Measurements from ENCODE around the gene DIDO1.

DIDO1 gene

GRCh38 chr20:62843656-62844055 is 82.6 kb downstream of the DIDO1 start:
- Mint-ChIP-seq H3K27me3 (no peaks in the 10 kb centered on the region), H3K9me3 (no peaks in the 10 kb centered on the region), H3K36me3 (peaks cover 10 to 28% of the 10 kb centered on the region in 2 donors), H3K4me1 (peaks cover 2 to 7% of the 10 kb centered on the region in 2 donors), H3K4me3 (no peak overlapping the region), H3K27ac (no peak overlapping the region)
- DNase-seq, result no peak
- ATAC-seq (replicated peaks), result no peak

GRCh38 chr20:62841705-62842212 is 84.5 kb downstream of the DIDO1 start:
- Mint-ChIP-seq H3K9me3 (no peaks in the 10 kb centered on the region), H3K27ac (no peak overlapping the region), H3K4me3 (no peak overlapping the region), H3K36me3 (peaks cover 4 to 23% of the 10 kb centered on the region in 2 donors), H3K27me3 (no peaks in the 10 kb centered on the region), H3K4me1 (peaks cover 6 to 21% of the 10 kb centered on the region in 2 donors)
- DNase-seq, result no peak
- ATAC-seq (replicated peaks), result no peak

- DNase-seq (no peak), ATAC-seq (replicated peaks) (no peak)
- H3K27me3 Mint-ChIP-seq, result no peaks in the 10 kb centered on the region
Measured at GRCh38 chr20:62840244-62841197, 85.8 kb downstream of the DIDO1 start.

GRCh38 chr20:62839816-62840215 is 86.5 kb downstream of the DIDO1 start:
- Mint-ChIP-seq H3K27ac (no peak overlapping the region), H3K27me3 (no peaks in the 10 kb centered on the region), H3K4me3 (no peak overlapping the region), H3K4me1 (peaks cover 6 to 21% of the 10 kb centered on the region in 2 donors), H3K9me3 (no peaks in the 10 kb centered on the region), H3K36me3 (peaks cover 4 to 7% of the 10 kb centered on the region in 2 donors)
- no peak for DNase-seq
- no peak for ATAC-seq (replicated peaks)

More at GRCh38 chr20:62840244-62841197, 85.8 kb downstream of the DIDO1 start:
- no peak overlapping the region for H3K27ac Mint-ChIP-seq
- no peaks in the 10 kb centered on the region for H3K9me3 Mint-ChIP-seq
- peaks cover 6 to 21% of the 10 kb centered on the region in 2 donors for H3K4me1 Mint-ChIP-seq
- no peak overlapping the region for H3K4me3 Mint-ChIP-seq
- H3K36me3 Mint-ChIP-seq, result peaks cover 4 to 13% of the 10 kb centered on the region in 2 donors

- DNase-seq, result no peak
- H3K36me3 Mint-ChIP-seq, result peaks cover 4 to 7% of the 10 kb centered on the region in 2 donors
- peak overlapping the region; percentile 31 for H3K27ac Mint-ChIP-seq
- peaks cover 6 to 21% of the 10 kb centered on the region in 2 donors for H3K4me1 Mint-ChIP-seq
- H3K9me3 Mint-ChIP-seq, result no peaks in the 10 kb centered on the region
- H3K27me3 Mint-ChIP-seq, result no peaks in the 10 kb centered on the region
- no peak overlapping the region for H3K4me3 Mint-ChIP-seq
- ATAC-seq (replicated peaks), result no peak
Measured at GRCh38 chr20:62839261-62839660, 87.0 kb downstream of the DIDO1 start.

GRCh38 chr20:62838128-62838891 is 88.0 kb downstream of the DIDO1 start:
- peak; percentile 91 to 92 for ATAC-seq (replicated peaks)

GRCh38 chr20:62837790-62838127 is 88.5 kb downstream of the DIDO1 start:
- peaks cover 0 to 3% of the 10 kb centered on the region in 2 donors for H3K36me3 Mint-ChIP-seq
- peak overlapping the region in 1 of 2 donors; percentile 28 for H3K4me3 Mint-ChIP-seq
- peak overlapping the region; percentile 94 for H3K27ac Mint-ChIP-seq
- H3K4me1 Mint-ChIP-seq, result peaks cover 10 to 28% of the 10 kb centered on the region in 2 donors
- DNase-seq, result no peak
- peak; percentile 41 to 45 for ATAC-seq (replicated peaks)
- no peaks in the 10 kb centered on the region for H3K27me3 Mint-ChIP-seq
- no peaks in the 10 kb centered on the region for H3K9me3 Mint-ChIP-seq

More at GRCh38 chr20:62838128-62838891, 88.0 kb downstream of the DIDO1 start:
- DNase-seq, result no peak
- H3K27me3 Mint-ChIP-seq, result no peaks in the 10 kb centered on the region
- peak overlapping the region; percentile 94 for H3K27ac Mint-ChIP-seq
- peaks cover 6 to 22% of the 10 kb centered on the region in 2 donors for H3K4me1 Mint-ChIP-seq
- no peaks in the 10 kb centered on the region for H3K9me3 Mint-ChIP-seq
- peaks cover 0 to 3% of the 10 kb centered on the region in 2 donors for H3K36me3 Mint-ChIP-seq
- H3K4me3 Mint-ChIP-seq, result peak overlapping the region in 1 of 2 donors; percentile 60

- no peak for ATAC-seq (replicated peaks)
- H3K4me1 Mint-ChIP-seq, result peaks cover 17 to 35% of the 10 kb centered on the region in 2 donors
- H3K9me3 Mint-ChIP-seq, result no peaks in the 10 kb centered on the region
- no peaks in the 10 kb centered on the region for H3K27me3 Mint-ChIP-seq
- no peak for DNase-seq
- peak overlapping the region in 1 of 2 donors; percentile 37 for H3K4me3 Mint-ChIP-seq
- peaks cover 0 to 3% of the 10 kb centered on the region in 2 donors for H3K36me3 Mint-ChIP-seq
- H3K27ac Mint-ChIP-seq, result peak overlapping the region; percentile 94
Measured at GRCh38 chr20:62836967-62837490, 89.3 kb downstream of the DIDO1 start.

- peaks cover 22 to 43% of the 10 kb centered on the region in 2 donors for H3K4me1 Mint-ChIP-seq
- DNase-seq (no peak), ATAC-seq (replicated peaks) (no peak)
- no peak overlapping the region for H3K27ac Mint-ChIP-seq
- H3K9me3 Mint-ChIP-seq, result no peaks in the 10 kb centered on the region
- H3K27me3 Mint-ChIP-seq, result no peaks in the 10 kb centered on the region
- H3K4me3 Mint-ChIP-seq, result no peak overlapping the region
- peaks cover 0 to 3% of the 10 kb centered on the region in 2 donors for H3K36me3 Mint-ChIP-seq
Measured at GRCh38 chr20:62835931-62836861, 90.1 kb downstream of the DIDO1 start.

- Mint-ChIP-seq H3K27ac (no peak overlapping the region), H3K36me3 (peaks cover 0 to 3% of the 10 kb centered on the region in 2 donors)
Measured at GRCh38 chr20:62834967-62835730, 91.2 kb downstream of the DIDO1 start.

GRCh38 chr20:62832951-62833391 is 93.3 kb downstream of the DIDO1 start:
- H3K4me3 Mint-ChIP-seq, result peak overlapping the region; percentile 40 to 66
- peaks cover 20 to 34% of the 10 kb centered on the region in 2 donors for H3K4me1 Mint-ChIP-seq
- H3K9me3 Mint-ChIP-seq, result no peaks in the 10 kb centered on the region
- peak; percentile 17 to 42 for ATAC-seq (replicated peaks)
- no peak for DNase-seq
- H3K36me3 Mint-ChIP-seq, result no peaks in the 10 kb centered on the region
- no peaks in the 10 kb centered on the region for H3K27me3 Mint-ChIP-seq
- H3K27ac Mint-ChIP-seq, result peak overlapping the region; percentile 72

More at GRCh38 chr20:62834967-62835730, 91.2 kb downstream of the DIDO1 start:
- Mint-ChIP-seq H3K4me3 (no peak overlapping the region), H3K4me1 (peaks cover 22 to 48% of the 10 kb centered on the region in 2 donors), H3K9me3 (no peaks in the 10 kb centered on the region), H3K27me3 (no peaks in the 10 kb centered on the region)
- no peak for ATAC-seq (replicated peaks)
- DNase-seq, result no peak

- no peaks in the 10 kb centered on the region for H3K36me3 Mint-ChIP-seq
- peak overlapping the region; percentile 40 to 66 for H3K4me3 Mint-ChIP-seq
- peaks cover 19 to 28% of the 10 kb centered on the region in 2 donors for H3K4me1 Mint-ChIP-seq
- no peaks in the 10 kb centered on the region for H3K9me3 Mint-ChIP-seq
- H3K27me3 Mint-ChIP-seq, result no peaks in the 10 kb centered on the region
- peak; percentile 89 to 91 for ATAC-seq (replicated peaks)
- peak overlapping the region; percentile 72 for H3K27ac Mint-ChIP-seq
- DNase-seq, result peak; percentile 74
Measured at GRCh38 chr20:62832212-62832922, 93.9 kb downstream of the DIDO1 start.
